Breast epithelium (tissue), 4 donors: ENCODE measurements around the gene LARP4. TPM values are rescaled to one million over a fixed set of nuclear protein-coding genes. Genes with fewer than 3 reads are reported as not detected.
"Not testable (repeated sequence)": the region's sequence is repeated elsewhere in the genome, so short reads cannot be mapped to it uniquely, and the experiment has no call there.

Experiments used
- DNase-seq, 2 donors: peaks; one replicate each; pipeline ENCODE4 v3.0.0-alpha.2; 2019; ENCODE audit warnings: low spot score in 2 of 2
- H3K27ac ChIP-seq, 2 donors: fragments of 200-600 bp; sonication (generic) in 1 of 2; one replicate each; pipeline ENCODE4 v1.5.1; 2016 to 2019; ENCODE audit warnings: mild to moderate bottlenecking in 1 of 2
- H3K27me3 ChIP-seq, 2 donors: fragments of 200-600 bp; sonication (generic) in 1 of 2; one replicate each; pipeline versions ENCODE4 v1.5.1 to v1.6.0; 2017 to 2019; ENCODE audit warnings: control low read depth in 1 of 2, mild to moderate bottlenecking in 1 of 2
- H3K36me3 ChIP-seq: fragments of 200-600 bp; one replicate; pipeline ENCODE4 v1.5.1; 2019
- H3K4me1 ChIP-seq, 2 donors: fragments of 200-600 bp; sonication (generic); one replicate each; pipeline ENCODE4 v1.5.1; 2016 to 2019; ENCODE audit warnings: control low read depth in 1 of 2
- H3K4me3 ChIP-seq, 3 donors: fragments of 200-600 bp; sonication (generic); 1 replicate in 2 of 3; 2 replicates in 1 of 3; pipeline ENCODE4 v1.5.1; 2016 to 2019; ENCODE audit warnings: mild to moderate bottlenecking in 3 of 3, moderate library complexity in 2 of 3
- H3K9me3 ChIP-seq, 2 donors: fragments of 200-600 bp; sonication (generic) in 1 of 2; one replicate each; pipeline ENCODE4 v1.5.1; 2016 to 2019; ENCODE audit warnings: control low read depth in 1 of 2
- POLR2A ChIP-seq: fragments of 450-650 bp; IDR thresholded peaks from one replicate; pipeline ENCODE4 v1.6.1; 2016; ENCODE audit warnings: antibody characterized with exemption, mild to moderate bottlenecking, moderate library complexity
- POLR2AphosphoS5 ChIP-seq, 3 donors: sonication (generic); formaldehyde crosslinking; IDR thresholded peaks; one replicate each; pipeline ENCODE4 v1.6.1; 2017; ENCODE audit warnings: antibody characterized with exemption in 3 of 3
- intact Hi-C: fragments of 100-400 bp; cut with DNase I; formaldehyde crosslinking; loops from one replicate; pipeline ENCODE4 v1.15.1; 2023; ENCODE audit warnings: low total_unique reads
- total RNA-seq, 3 donors: library from RNA; depleted of rRNA; stranded (reverse); fragments of >200 nt; gene quantifications; one replicate each; pipeline ENCODE4 v1.1.0, GENCODE V29; 2016
- TF ChIP-seq, protein P1 (sequence below), 3 donors: fragments of 450-650 bp; IDR thresholded peaks; one replicate each; pipeline ENCODE4 v1.5.1; 2016 to 2017; ENCODE audit warnings: antibody characterized with exemption in 3 of 3, mild to moderate bottlenecking in 3 of 3, moderate library complexity in 3 of 3

LARP4 gene
- total RNA-seq, 3 donors from 2014 or later = 34.2 to 61.9 (median 56.3) TPM

DNA sequence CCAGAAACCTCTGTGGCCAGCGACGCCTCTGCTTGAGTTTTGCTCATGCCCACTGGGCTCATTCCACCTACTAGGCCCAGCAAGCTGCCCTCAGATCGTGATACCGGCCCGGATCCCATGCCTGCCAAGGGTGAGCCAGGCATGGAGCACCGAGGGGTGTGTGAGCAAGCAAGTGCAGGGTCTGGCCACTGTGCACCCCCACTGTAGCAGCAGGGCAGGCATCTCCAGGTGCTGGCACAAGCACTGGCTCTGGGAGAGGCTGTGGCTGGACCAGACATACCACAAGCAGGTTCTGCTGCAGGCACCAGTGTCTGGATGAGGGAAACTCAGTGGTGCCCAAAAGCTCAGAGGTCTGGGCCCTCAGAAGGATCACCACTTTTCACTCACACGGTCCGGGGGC, 24.9 kb upstream of the LARP4 start:
- DNase-seq = no peak
- TF ChIP-seq POLR2AphosphoS5 (IDR thresholded peaks at IDR 0.05) (no peak), POLR2A (no peak)
- TF ChIP-seq, protein P1, sequence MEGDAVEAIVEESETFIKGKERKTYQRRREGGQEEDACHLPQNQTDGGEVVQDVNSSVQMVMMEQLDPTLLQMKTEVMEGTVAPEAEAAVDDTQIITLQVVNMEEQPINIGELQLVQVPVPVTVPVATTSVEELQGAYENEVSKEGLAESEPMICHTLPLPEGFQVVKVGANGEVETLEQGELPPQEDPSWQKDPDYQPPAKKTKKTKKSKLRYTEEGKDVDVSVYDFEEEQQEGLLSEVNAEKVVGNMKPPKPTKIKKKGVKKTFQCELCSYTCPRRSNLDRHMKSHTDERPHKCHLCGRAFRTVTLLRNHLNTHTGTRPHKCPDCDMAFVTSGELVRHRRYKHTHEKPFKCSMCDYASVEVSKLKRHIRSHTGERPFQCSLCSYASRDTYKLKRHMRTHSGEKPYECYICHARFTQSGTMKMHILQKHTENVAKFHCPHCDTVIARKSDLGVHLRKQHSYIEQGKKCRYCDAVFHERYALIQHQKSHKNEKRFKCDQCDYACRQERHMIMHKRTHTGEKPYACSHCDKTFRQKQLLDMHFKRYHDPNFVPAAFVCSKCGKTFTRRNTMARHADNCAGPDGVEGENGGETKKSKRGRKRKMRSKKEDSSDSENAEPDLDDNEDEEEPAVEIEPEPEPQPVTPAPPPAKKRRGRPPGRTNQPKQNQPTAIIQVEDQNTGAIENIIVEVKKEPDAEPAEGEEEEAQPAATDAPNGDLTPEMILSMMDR (IDR thresholded peaks at IDR 0.05) = no peak
- Histone ChIP-seq H3K4me3 (no peak overlapping the region), H3K36me3 (no peaks in the 10 kb centered on the region), H3K27me3 (no peaks in the 10 kb centered on the region), H3K4me1 (no peaks in the 10 kb centered on the region), H3K27ac (no peak overlapping the region), H3K9me3 (no peaks in the 10 kb centered on the region)
- intact Hi-C loops = no loop called here

DNA sequence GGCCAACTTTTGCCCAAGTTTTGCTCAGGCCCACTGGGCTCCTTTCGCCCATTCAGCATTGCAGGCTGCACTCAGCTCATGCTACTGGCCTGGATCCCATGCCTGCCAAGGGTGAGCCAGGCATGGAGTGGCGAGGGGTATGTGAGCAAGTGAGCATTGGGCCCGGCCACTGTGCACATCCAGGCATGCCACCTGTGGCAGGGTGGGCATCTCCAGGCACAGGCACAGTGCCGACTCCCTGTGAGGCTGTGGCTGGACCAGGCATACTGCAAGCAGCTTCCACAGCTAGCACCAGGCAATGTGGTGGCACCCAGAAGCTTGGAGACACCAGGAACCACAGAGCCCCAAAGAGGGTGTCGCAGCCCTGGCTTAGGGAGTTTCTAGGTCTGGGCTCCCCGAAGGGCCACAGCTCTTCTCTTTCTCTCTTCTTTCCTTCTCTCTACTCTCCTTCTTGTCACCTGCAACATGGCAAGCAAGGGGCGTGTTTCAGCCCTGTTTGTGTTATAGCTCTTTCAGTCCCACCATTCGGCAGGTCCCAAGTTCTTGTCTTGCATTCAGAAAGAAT, 19.8 kb upstream of the LARP4 start:
- TF ChIP-seq POLR2AphosphoS5 (IDR thresholded peaks at IDR 0.05) = no peak
- TF ChIP-seq, protein P1 (IDR thresholded peaks at IDR 0.05) = no peak
- no peak for TF ChIP-seq POLR2A
- DNase-seq = no peak
- no peaks in the 10 kb centered on the region for H3K9me3 ChIP-seq
- H3K27me3 ChIP-seq = no peaks in the 10 kb centered on the region
- no peak overlapping the region for H3K27ac ChIP-seq
- H3K4me3 ChIP-seq = no peak overlapping the region
- intact Hi-C loops = no loop called here
- no peaks in the 10 kb centered on the region for H3K4me1 ChIP-seq
- no peaks in the 10 kb centered on the region for H3K36me3 ChIP-seq

GRCh38 chr12:50387487-50387886, 13.2 kb upstream of the LARP4 start:
- no peak overlapping the region for H3K27ac ChIP-seq
- no peaks in the 10 kb centered on the region for H3K9me3 ChIP-seq
- intact Hi-C loops = no loop called here
- DNase-seq = no peak
- no peak overlapping the region for H3K4me3 ChIP-seq
- no peaks in the 10 kb centered on the region for H3K4me1 ChIP-seq
- H3K36me3 ChIP-seq = no peaks in the 10 kb centered on the region
- no peaks in the 10 kb centered on the region for H3K27me3 ChIP-seq
- TF ChIP-seq POLR2AphosphoS5 (IDR thresholded peaks at IDR 0.05) (no peak), POLR2A (no peak)
- TF ChIP-seq, protein P1 (IDR thresholded peaks at IDR 0.05) = no peak

- no peak for DNase-seq
- Histone ChIP-seq H3K27ac (no peak overlapping the region), H3K4me3 (no peak overlapping the region), H3K4me1 (no peaks in the 10 kb centered on the region), H3K36me3 (no peaks in the 10 kb centered on the region), H3K27me3 (no peaks in the 10 kb centered on the region), H3K9me3 (no peaks in the 10 kb centered on the region)
- intact Hi-C loops = no loop called here
- TF ChIP-seq POLR2AphosphoS5 (IDR thresholded peaks at IDR 0.05) (no peak), POLR2A (no peak)
- TF ChIP-seq, protein P1 (IDR thresholded peaks at IDR 0.05) = no peak
These were observed 12.7 kb upstream of the LARP4 start for GRCh38 chr12:50387972-50388478.

GRCh38 chr12:50388793-50389192, 11.9 kb upstream of the LARP4 start:
- H3K4me3 ChIP-seq, intact Hi-C loops, H3K27me3 ChIP-seq, H3K27ac ChIP-seq, H3K4me1 ChIP-seq, DNase-seq, H3K9me3 ChIP-seq, H3K36me3 ChIP-seq: not testable (repeated sequence)
